Tracheal epithelial cell (primary cell): ENCODE results near the gene TMEM185B. TPM values are rescaled to one million over a fixed set of nuclear protein-coding genes. Genes with fewer than 3 reads are reported as not detected.

Experiments
- total RNA-seq: library from RNA; depleted of rRNA; stranded (reverse); fragments of >200 nt; gene quantifications from 2 replicates; pipeline ENCODE4 v1.2.1, GENCODE V29; 2014

Gene TMEM185B
- 28.7 and 31.1 TPM in 2 replicates for total RNA-seq

DNA sequence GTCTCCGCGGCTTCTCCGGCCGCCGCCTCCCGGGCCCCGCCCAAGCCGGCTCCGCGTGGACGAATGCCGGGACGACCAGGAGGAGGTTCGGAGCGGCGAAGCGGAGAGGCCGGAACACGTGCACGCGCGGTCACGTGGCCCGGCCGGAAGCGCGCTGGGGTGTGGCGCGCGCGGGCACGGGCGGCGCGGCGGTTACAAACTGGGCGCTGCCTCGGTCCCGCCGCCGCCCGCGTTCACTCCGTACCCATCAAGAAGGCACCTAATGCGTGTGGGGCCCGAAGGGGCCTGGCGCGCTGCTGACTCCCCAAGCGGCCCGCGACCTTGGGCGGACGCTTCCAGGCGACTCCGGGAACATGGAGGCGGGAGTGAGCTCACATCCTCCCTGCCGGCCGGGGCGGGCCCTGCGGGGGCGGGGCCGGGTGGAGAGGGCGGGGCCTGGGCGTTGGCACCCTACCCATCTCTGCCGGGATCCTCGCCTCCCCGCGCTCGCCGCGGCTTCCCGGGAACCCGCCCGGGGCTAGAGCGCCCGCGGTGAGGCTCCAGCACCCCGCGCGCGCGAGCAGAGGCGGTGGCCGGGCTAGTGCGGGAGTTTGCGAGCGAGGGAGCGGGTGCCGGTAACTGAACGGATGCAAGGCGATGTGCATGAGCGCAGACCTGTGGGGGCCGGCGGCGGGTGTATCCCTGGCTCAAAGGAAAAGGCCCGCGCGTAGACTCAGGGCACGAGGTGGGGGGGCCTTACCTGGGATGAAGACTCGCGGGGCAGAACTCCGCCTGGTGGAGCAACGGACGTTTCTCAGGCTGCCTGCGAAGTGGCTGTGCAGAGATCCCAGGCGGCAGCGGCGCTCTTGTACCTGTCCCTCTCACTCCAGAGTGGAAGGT is at the start of gene TMEM185B:
TMEM185B (minus strand) TSS at position 367 of the 879 bp plus-strand sequence. CDS start 424 bp downstream, outside the sequence.

DNA sequence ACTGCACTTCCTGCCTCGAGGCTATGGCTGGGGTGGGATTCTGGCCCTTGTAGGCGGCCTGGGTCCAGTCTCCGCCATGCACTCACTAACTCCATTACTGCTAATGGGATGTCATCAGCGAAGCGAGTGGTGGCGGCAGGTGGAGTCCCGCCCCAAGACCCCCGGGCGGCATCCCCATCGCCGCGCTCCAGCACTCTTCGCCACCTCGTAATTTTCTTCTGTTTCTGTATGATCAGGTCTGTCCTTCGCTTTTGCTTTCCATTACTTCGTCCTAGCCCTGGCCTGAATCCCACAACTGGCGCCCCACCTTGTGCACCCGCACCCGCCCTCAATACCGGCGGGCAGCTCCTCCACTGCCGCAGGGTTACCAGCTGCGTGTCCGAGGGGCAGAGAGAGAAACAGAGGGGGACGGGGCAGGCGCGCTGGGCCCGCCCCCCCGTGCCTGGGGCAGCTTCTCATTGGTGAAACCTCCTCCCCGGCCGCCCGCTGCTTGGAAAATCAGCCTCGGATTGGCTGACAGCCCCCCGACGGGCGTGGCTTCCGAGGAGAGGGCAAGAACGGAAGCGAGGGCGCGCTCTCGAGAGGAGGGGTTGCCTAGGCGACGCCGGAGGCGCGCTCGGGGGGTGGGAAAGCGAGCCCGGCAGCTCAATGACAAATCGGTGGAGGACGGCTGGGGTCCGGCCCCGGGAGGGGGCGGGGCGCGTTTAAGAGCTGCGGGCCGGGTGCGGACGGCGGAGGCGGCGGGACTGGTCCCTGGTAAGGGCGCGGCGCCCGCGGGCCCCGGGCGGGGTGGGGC is 29.2 kb upstream of the TMEM185B start, which contains the start of gene RALB:
RALB (plus strand) TSS at position 628 of the 796 bp plus-strand sequence. CDS start 25,813 bp downstream, outside the sequence.

Other genes starting within 250 kb of the TMEM185B start
- 24.7 and 30.8 TPM in 2 replicates for gene EPB41L5, start 210.3 kb downstream of the TMEM185B start, total RNA-seq
- 43.7 and 63.1 TPM in 2 replicates for gene RALB, start 29.5 kb upstream of the TMEM185B start, total RNA-seq
- gene INHBB, start 122.7 kb upstream of the TMEM185B start, total RNA-seq, result 0.21 and 0.24 TPM in 2 replicates